Measurements from ENCODE around the gene ZNF853. TPM values are rescaled to one million over a fixed set of nuclear protein-coding genes. Genes with fewer than 3 reads are reported as not detected.
A peak's percentile ranks its signal among the peaks of the same experiment; 100 is the strongest.

Gene ZNF853
- total RNA-seq (2014; rRNA removed; shearing (Covaris generic)) (0.60 and 0.77 TPM in 2 replicates), total RNA-seq (2022) (0.48 and 0.55 TPM in 2 replicates), Bru-seq, nascent RNA (percentile 20 among the genes with signal in this experiment), BruChase-seq, experiment 1, labeled RNA remaining after a 6-hour chase (percentile 19 among the genes with signal in this experiment), BruChase-seq, experiment 2, labeled RNA remaining after a 2-hour chase (percentile 20 among the genes with signal in this experiment)
- long read RNA-seq, partial matches to known transcripts, result 5 of 5 reads
- long read RNA-seq, other reads (novel, unspliced or antisense), result 0 of 5 reads

DNA sequence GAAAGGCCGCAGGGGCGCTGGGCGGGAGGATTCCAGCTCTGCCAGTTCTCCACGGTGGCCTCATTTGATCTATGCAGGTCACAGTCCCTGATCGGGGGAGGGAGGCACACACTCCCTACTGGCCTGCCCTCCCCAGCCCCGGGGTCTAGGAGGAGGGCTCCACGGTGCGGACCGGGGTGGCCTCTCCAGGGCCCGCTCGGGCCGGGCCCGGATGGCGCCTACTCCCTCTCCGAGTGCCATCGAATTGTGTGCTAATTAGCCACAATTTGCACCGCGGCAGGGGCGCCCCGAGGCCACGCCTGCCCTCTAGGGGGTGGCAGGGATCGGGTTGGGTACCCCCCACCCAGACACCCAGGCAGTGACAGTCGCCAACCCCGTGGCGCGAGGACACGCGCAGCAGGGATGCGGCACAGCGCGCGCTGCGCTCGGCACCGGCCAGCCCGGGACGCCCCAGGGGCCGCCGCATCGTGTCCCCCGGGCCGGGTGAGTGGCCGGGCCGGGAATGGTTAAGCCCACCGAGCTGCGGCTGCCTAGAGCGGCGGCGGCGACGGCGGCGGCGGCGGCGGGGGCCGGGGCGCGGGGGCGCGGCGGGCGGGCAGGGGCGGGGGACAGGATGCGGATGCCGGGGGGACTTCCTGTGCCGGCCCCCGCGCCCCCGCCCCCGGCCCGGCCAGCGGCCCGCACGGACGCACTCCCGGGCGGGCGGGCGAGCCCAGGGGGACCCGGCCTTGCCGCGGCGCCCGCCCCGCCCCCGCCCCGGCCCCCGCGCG, at the start of gene ZNF853:
Gene ZNF853 (plus strand): TSS at position 658 of the 770 bp plus-strand sequence. CDS start 565 bp downstream, outside the sequence.
- ChIA-PET POLR2A (no interaction called here), CTCF (ENCODE audit: unreplicated experiment) (no interaction called here)
- H3K27ac ChIP-seq (ENCODE audit: low read depth, low read length, poor library complexity, severe bottlenecking), result no peak within 1 kb of the TSS
- no peak for TF ChIP-seq EZH2phosphoT487 (IDR thresholded peaks at IDR 0.05; ENCODE audit: borderline replicate concordance, low read depth, low read length)
- TF ChIP-seq, protein P1, sequence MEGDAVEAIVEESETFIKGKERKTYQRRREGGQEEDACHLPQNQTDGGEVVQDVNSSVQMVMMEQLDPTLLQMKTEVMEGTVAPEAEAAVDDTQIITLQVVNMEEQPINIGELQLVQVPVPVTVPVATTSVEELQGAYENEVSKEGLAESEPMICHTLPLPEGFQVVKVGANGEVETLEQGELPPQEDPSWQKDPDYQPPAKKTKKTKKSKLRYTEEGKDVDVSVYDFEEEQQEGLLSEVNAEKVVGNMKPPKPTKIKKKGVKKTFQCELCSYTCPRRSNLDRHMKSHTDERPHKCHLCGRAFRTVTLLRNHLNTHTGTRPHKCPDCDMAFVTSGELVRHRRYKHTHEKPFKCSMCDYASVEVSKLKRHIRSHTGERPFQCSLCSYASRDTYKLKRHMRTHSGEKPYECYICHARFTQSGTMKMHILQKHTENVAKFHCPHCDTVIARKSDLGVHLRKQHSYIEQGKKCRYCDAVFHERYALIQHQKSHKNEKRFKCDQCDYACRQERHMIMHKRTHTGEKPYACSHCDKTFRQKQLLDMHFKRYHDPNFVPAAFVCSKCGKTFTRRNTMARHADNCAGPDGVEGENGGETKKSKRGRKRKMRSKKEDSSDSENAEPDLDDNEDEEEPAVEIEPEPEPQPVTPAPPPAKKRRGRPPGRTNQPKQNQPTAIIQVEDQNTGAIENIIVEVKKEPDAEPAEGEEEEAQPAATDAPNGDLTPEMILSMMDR (conservative IDR thresholded peaks at IDR 0.05; ENCODE audit: low read length), result no peak
- H3K4me2 ChIP-seq (ENCODE audit: low read length), result no peak within 1 kb of the TSS
- no peak for DNase-seq (ENCODE audit: low spot score)
- no peak within 1 kb of the TSS for H2AFZ ChIP-seq (ENCODE audit: low read length)
- no peaks in the 10 kb centered on the region for H3K9me3 ChIP-seq (ENCODE audit: low read length)
- no peak within 1 kb of the TSS for H3K4me3 ChIP-seq (ENCODE audit: low read depth, low read length, poor library complexity, severe bottlenecking)
- intact Hi-C loops (cut with micrococcal nuclease; ENCODE audit: unreplicated experiment), result no loop called here
- no peaks in the 10 kb centered on the region for H4K20me1 ChIP-seq (ENCODE audit: insufficient read depth, low read length)
- no peaks in the 10 kb centered on the region for H3K79me2 ChIP-seq (ENCODE audit: insufficient read depth, low read depth, low read length)
- H3K36me3 ChIP-seq (ENCODE audit: insufficient read depth, low read length), result no peaks in the 10 kb centered on the region
- no peaks in the 10 kb centered on the region for H3K9me2 ChIP-seq (ENCODE audit: insufficient read depth, low read length)
- BruUV-seq (replicated peaks), result no TSS peak
- H3K4me1 ChIP-seq (ENCODE audit: insufficient read depth, low read length, poor library complexity, severe bottlenecking), result peaks cover 7% of the 10 kb centered on the region

DNA sequence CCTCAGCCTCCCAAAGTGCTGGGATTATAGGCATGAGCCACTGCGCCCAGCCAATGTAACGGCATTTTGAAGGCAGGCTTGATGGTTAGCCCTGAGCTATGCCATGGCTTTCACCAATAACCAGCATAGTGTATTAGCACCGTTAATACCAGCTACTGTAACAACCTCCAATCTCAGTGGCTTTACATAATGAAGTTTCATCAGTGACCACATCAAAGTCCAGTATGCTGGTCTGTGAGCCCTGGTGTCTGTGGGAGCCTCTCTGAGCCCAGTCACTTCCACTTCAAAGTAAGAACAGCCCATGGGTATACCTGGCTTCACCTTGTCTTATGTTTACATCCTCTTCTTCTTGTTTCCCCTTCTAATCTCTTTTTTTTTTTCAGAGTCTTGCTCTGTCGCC, 49.8 kb upstream of the ZNF853 start:
- Histone ChIP-seq H3K9me3 (ENCODE audit: low read length) (peaks cover 5% of the 10 kb centered on the region; the same call in 1 of the 2 replicates), H3K27ac (ENCODE audit: low read depth, low read length, poor library complexity, severe bottlenecking) (no peak overlapping the region), H3K4me3 (ENCODE audit: low read depth, low read length, poor library complexity, severe bottlenecking) (no peak overlapping the region), H3K4me2 (ENCODE audit: low read length) (no peak overlapping the region), H3K9me2 (ENCODE audit: insufficient read depth, low read length) (no peaks in the 10 kb centered on the region), H3K36me3 (ENCODE audit: insufficient read depth, low read length) (no peaks in the 10 kb centered on the region), H3K79me2 (ENCODE audit: insufficient read depth, low read depth, low read length) (no peaks in the 10 kb centered on the region), H2AFZ (ENCODE audit: low read length) (no peak overlapping the region), H3K4me1 (ENCODE audit: insufficient read depth, low read length, poor library complexity, severe bottlenecking) (peaks cover 8% of the 10 kb centered on the region), H4K20me1 (ENCODE audit: insufficient read depth, low read length) (no peaks in the 10 kb centered on the region)
- intact Hi-C loops (cut with micrococcal nuclease; ENCODE audit: unreplicated experiment), result no loop called here
- POLR2A ChIA-PET, result interaction anchor here (0.6 to 1.0 kb wide), 2 partner anchors 24 to 257 kb away, joined by 3 read pairs; partner anchors contain the start of gene INTS15
- CTCF ChIA-PET (ENCODE audit: unreplicated experiment), result no interaction called here
- DNase-seq (ENCODE audit: low spot score), result no peak
- TF ChIP-seq, protein P1 (conservative IDR thresholded peaks at IDR 0.05; ENCODE audit: low read length), result no peak
- no peak for TF ChIP-seq EZH2phosphoT487 (IDR thresholded peaks at IDR 0.05; ENCODE audit: borderline replicate concordance, low read depth, low read length)
- BruUV-seq (replicated peaks), result no TSS peak

All from OCI-LY7 (cell line).